IMR-90 (cell line): ENCODE results near the gene ILK. TPM values are rescaled to one million over a fixed set of nuclear protein-coding genes. Genes with fewer than 3 reads are reported as not detected.

ENCODE experiments used
- ATAC-seq: fragments of 200-7000 bp; cut with Tn5 transposase; 2 replicates; pipeline ENCODE4 v1.9.1; 2020; ENCODE audit warnings: low read depth, mild to moderate bottlenecking, moderate library complexity
- BruUV-seq: library from RNA; stranded (reverse); fragments of 400-500 nt; replicated peaks from 2 replicates; lab custom pipeline; 2021; lab: Mats Ljungman, UMichigan
- CTCF ChIA-PET: fragments of 300-600 bp; formaldehyde crosslinking; extraction: SDS; loops from one replicate; lab custom pipeline; 2021; ENCODE audit warnings: antibody characterized with exemption; lab: Yijun Ruan, JAX
- POLR2A ChIA-PET: fragments of 300-600 bp; sonication (Branson Sonifier 250); formaldehyde crosslinking; loops from one replicate; lab custom pipeline; 2022; ENCODE audit warnings: antibody characterized with exemption; ENCODE audit not compliant: unreplicated experiment; lab: Charles Lee
- DNase-seq: peaks from one replicate; pipeline ENCODE4 v3.0.0; 2013
- H2AFZ ChIP-seq: replicated peaks from 2 replicates; pipeline ENCODE3; 2013; ENCODE audit warnings: low read length, mild to moderate bottlenecking; ENCODE audit not compliant: poor library complexity
- H2AK5ac ChIP-seq: 2 replicates; pipeline ENCODE4 v1.6.1; 2013; ENCODE audit warnings: low read depth, low read length, inconsistent platforms
- H2AK9ac ChIP-seq: replicated peaks from 2 replicates; pipeline ENCODE3; 2013; ENCODE audit warnings: mild to moderate bottlenecking, low read depth, low read length, moderate library complexity; ENCODE audit not compliant: poor library complexity
- H2BK120ac ChIP-seq: 2 replicates; pipeline ENCODE4 v1.6.1; 2013; ENCODE audit warnings: low read depth, low read length, inconsistent platforms
- H2BK15ac ChIP-seq: 3 replicates; pipeline ENCODE4 v1.6.1; 2013; ENCODE audit warnings: low read depth, low read length, inconsistent platforms
- H2BK20ac ChIP-seq: 2 replicates; pipeline ENCODE4 v1.6.1; 2013; ENCODE audit warnings: low read depth, mild to moderate bottlenecking, inconsistent platforms, low read length, moderate library complexity
- H2BK5ac ChIP-seq: 2 replicates; pipeline ENCODE4 v1.6.1; 2013; ENCODE audit warnings: mild to moderate bottlenecking, low read depth, low read length, inconsistent platforms; ENCODE audit not compliant: poor library complexity, severe bottlenecking
- H3K14ac ChIP-seq: replicated peaks from 2 replicates; pipeline ENCODE4 v1.6.1; 2013; ENCODE audit warnings: low read depth, low read length, inconsistent platforms
- H3K18ac ChIP-seq: 2 replicates; pipeline ENCODE4 v1.6.1; 2013; ENCODE audit warnings: low read depth, low read length, control low read depth
- H3K23ac ChIP-seq: 2 replicates; pipeline ENCODE4 v1.6.1; 2013; ENCODE audit warnings: low read depth, low read length, inconsistent platforms
- H3K27ac ChIP-seq: 2 replicates; pipeline ENCODE4 v1.5.1; 2013; ENCODE audit warnings: mild to moderate bottlenecking, control low read depth, low read length; ENCODE audit not compliant: insufficient read depth
- H3K27me3 ChIP-seq: 2 replicates; pipeline ENCODE4 v1.6.1; 2013; ENCODE audit warnings: low read length; ENCODE audit not compliant: control insufficient read depth, insufficient read depth
- H3K36me3 ChIP-seq: 2 replicates; pipeline ENCODE4 v1.6.1; 2013; ENCODE audit warnings: low read length, mixed read lengths; ENCODE audit not compliant: control insufficient read depth, insufficient read depth
- H3K4ac ChIP-seq: 2 replicates; pipeline ENCODE4 v1.6.1; 2013; ENCODE audit warnings: low read depth, low read length, inconsistent platforms
- H3K4me1 ChIP-seq: 2 replicates; pipeline ENCODE4 v1.6.1; 2013; ENCODE audit warnings: low read length, mixed read lengths; ENCODE audit not compliant: control insufficient read depth, insufficient read depth
- H3K4me2 ChIP-seq: 2 replicates; pipeline ENCODE4 v1.6.1; 2013; ENCODE audit warnings: low read depth, mild to moderate bottlenecking, control low read depth, low read length, moderate library complexity
- H3K4me3 ChIP-seq: 2 replicates; pipeline ENCODE4 v1.5.1; 2013; ENCODE audit warnings: low read depth, mild to moderate bottlenecking, control low read depth, low read length, moderate library complexity; ENCODE audit not compliant: insufficient read depth
- H3K56ac ChIP-seq: 2 replicates; pipeline ENCODE4 v1.6.1; 2013; ENCODE audit warnings: low read length, inconsistent platforms; ENCODE audit not compliant: insufficient read depth; ENCODE audit errors: extremely low read depth
- H3K79me1 ChIP-seq, 2 experiments: 2 replicates each; pipeline ENCODE4 v1.6.1; 2013; ENCODE audit warnings: low read length in 2 of 2, inconsistent platforms in 1 of 2, low read depth in 1 of 2
- H3K9ac ChIP-seq: 2 replicates; pipeline ENCODE4 v1.6.1; 2013; ENCODE audit warnings: low read depth, low read length, control low read depth
- H3K9me1 ChIP-seq: 2 replicates; pipeline ENCODE4 v1.6.1; 2013; ENCODE audit warnings: low read length, inconsistent platforms; ENCODE audit not compliant: insufficient read depth
- H3K9me3 ChIP-seq: 2 replicates; pipeline ENCODE4 v1.6.1; 2013; ENCODE audit warnings: low read length; ENCODE audit not compliant: control insufficient read depth, insufficient read depth
- H4K20me1 ChIP-seq: 2 replicates; pipeline ENCODE4 v1.6.1; 2013; ENCODE audit warnings: low read length, inconsistent platforms; ENCODE audit not compliant: insufficient read depth
- H4K5ac ChIP-seq: 2 replicates; pipeline ENCODE4 v1.6.1; 2013; ENCODE audit warnings: mild to moderate bottlenecking, low read depth, low read length, control low read depth
- H4K8ac ChIP-seq, 2 experiments: 2 replicates each; pipeline ENCODE4 v1.6.1; 2013; ENCODE audit warnings: low read depth in 2 of 2, low read length in 2 of 2, control low read depth in 1 of 2, inconsistent platforms in 1 of 2
- H4K91ac ChIP-seq: 2 replicates; pipeline ENCODE4 v1.6.1; 2013; ENCODE audit warnings: low read depth, low read length, inconsistent platforms; ENCODE audit not compliant: insufficient read depth
- CTCF ChIP-seq: conservative IDR thresholded peaks from 2 replicates; pipeline ENCODE4 v1.5.1; 2012; ENCODE audit warnings: mild to moderate bottlenecking, low read depth, low read length, improper control_type of control experiment
- FOS ChIP-seq: fragments of 150-350 bp; IDR thresholded peaks from 2 replicates; pipeline ENCODE4 v1.6.1; 2016; ENCODE audit warnings: low read depth, low read length
- MAZ ChIP-seq: IDR thresholded peaks from 2 replicates; pipeline ENCODE4 v1.6.1; 2012; ENCODE audit warnings: low read depth, mild to moderate bottlenecking, low read length, improper control_type of control experiment, moderate library complexity, borderline replicate concordance
- POLR2A ChIP-seq: IDR thresholded peaks from 2 replicates; pipeline ENCODE4 v1.6.1; 2012; ENCODE audit warnings: mild to moderate bottlenecking, low read depth, low read length
- SMC3 ChIP-seq: fragments of 150-350 bp; IDR thresholded peaks from 2 replicates; pipeline ENCODE4 v1.6.1; 2016; ENCODE audit warnings: low read depth, mild to moderate bottlenecking, antibody characterized with exemption, low read length, moderate library complexity
- WGBS, 2 experiments: methylation state at CpG; one replicate each; pipeline versions ENCODE4 v1.1.5 to v1.1.7; 2013; ENCODE audit warnings: missing lambda C conversion rate in 2 of 2; ENCODE audit not compliant: insufficient read length in 1 of 2; ENCODE audit errors: extremely low coverage in 2 of 2; 5-methylcytosine and 5-hydroxymethylcytosine counted together
- dilution Hi-C: fragments of 300-500 bp; cut with HindIII; formaldehyde crosslinking; loops from one replicate; pipeline ENCODE4 v1.14.3; 2018; ENCODE audit warnings: low sequenced_read_pairs; ENCODE audit not compliant: unreplicated experiment
- in situ Hi-C: fragments of 300-500 bp; cut with MboI; formaldehyde crosslinking; loops from 3 replicates; pipeline ENCODE4 v1.14.3; 2019; ENCODE audit warnings: low sequenced_read_pairs, inconsistent platforms, mixed read lengths
- intact Hi-C: fragments of 100-400 bp; cut with micrococcal nuclease; formaldehyde crosslinking; loops from 2 replicates; pipeline ENCODE4 v1.10.0; 2022
- polyA plus RNA-seq, 3 experiments: library from polyadenylated mRNA; depleted of rRNA; stranded (reverse); fragments of >200 nt; gene quantifications; 2 replicates each; pipeline ENCODE4 v1.2.3, GENCODE V29; 2012; ENCODE audit warnings: low replicate concordance in 1 of 3
- total RNA-seq: library from RNA; depleted of rRNA; stranded (reverse); fragments of >200 nt; gene quantifications from 2 replicates; pipeline ENCODE4 v1.2.3, GENCODE V29; 2012
- TF ChIP-seq, protein P1 (sequence below): fragments of 150-350 bp; IDR thresholded peaks from 2 replicates; pipeline ENCODE4 v1.6.1; 2017; ENCODE audit warnings: mild to moderate bottlenecking, antibody characterized with exemption, low read length, low read depth

Gene ILK
- total and polyA plus RNA-seq, 2 of the 4 experiments (the other 2 are of a cell fraction) = 339 to 389 TPM

DNA sequence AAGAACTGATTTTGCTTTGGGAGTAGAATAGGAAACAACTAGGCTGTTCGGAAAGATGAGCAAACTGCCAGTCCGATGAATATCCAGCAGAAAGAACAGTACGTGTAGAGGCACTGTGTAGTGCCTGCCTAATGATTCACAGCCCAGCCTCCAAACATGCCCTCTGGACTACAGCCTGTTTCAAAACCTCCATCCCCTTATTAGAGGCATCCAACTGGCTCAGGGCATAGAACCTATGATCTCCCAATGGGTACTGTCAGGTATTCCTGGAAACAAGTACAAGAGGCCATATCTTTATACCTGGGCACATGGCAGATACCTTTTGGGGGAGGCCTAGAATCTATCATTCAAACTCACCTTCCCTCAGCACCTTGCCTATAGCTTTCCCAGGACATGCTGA is 5.0 kb upstream of the ILK start:
- Histone ChIP-seq H2BK120ac (no peak overlapping the region), H3K4me2 (no peak overlapping the region), H3K27ac (no peak overlapping the region), H3K27me3 (no peaks in the 10 kb centered on the region), H2BK15ac (no peak overlapping the region), H4K20me1 (peaks cover 3% of the 10 kb centered on the region; the same call in 1 of the 2 replicates), H3K4me3 (no peak overlapping the region), H3K9ac (no peak overlapping the region), H2AFZ (no peak overlapping the region), H3K36me3 (peaks cover 46% of the 10 kb centered on the region), H3K56ac (no peak overlapping the region), H3K14ac (no peak overlapping the region), H2BK5ac (no peak overlapping the region), H2AK9ac (no peak overlapping the region), H3K79me1 (peaks cover 28 to 77% of the 10 kb centered on the region in 2 experiments), H4K8ac (no peak overlapping the region), H3K18ac (no peak overlapping the region), H4K5ac (no peak overlapping the region), H4K91ac (no peak overlapping the region), H3K4me1 (peaks cover 5% of the 10 kb centered on the region; the same call in 1 of the 2 replicates), H3K9me3 (no peaks in the 10 kb centered on the region), H2BK20ac (no peak overlapping the region), H3K23ac (no peak overlapping the region), H3K9me1 (peaks cover 14% of the 10 kb centered on the region), H3K4ac (no peak overlapping the region), H2AK5ac (no peak overlapping the region)
- in situ Hi-C loops = no loop called here
- dilution Hi-C loops = no loop called here
- ChIA-PET CTCF (no interaction called here), POLR2A (no interaction called here)
- intact Hi-C loops = no loop called here
- BruUV-seq = no TSS peak
- WGBS, 2 experiments = no CpG with 5 or more reads among the region's 3 CpGs
- ATAC-seq (no peak), DNase-seq (no peak)
- TF ChIP-seq SMC3 (no peak), CTCF (no peak), MAZ (no peak), POLR2A (no peak), FOS (no peak)
- TF ChIP-seq, protein P1, sequence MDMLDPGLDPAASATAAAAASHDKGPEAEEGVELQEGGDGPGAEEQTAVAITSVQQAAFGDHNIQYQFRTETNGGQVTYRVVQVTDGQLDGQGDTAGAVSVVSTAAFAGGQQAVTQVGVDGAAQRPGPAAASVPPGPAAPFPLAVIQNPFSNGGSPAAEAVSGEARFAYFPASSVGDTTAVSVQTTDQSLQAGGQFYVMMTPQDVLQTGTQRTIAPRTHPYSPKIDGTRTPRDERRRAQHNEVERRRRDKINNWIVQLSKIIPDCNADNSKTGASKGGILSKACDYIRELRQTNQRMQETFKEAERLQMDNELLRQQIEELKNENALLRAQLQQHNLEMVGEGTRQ = no peak
